GM12875 (cell line): ENCODE data around the gene SCAPER.
A peak's percentile ranks its signal among the peaks of the same experiment; 100 is the strongest.

Source experiments
- H3K4me3 ChIP-seq: one replicate; pipeline ENCODE4 v1.5.1; 2011; ENCODE audit warnings: low read depth, low read length, control low read depth
- CTCF ChIP-seq: IDR thresholded peaks from 2 replicates; pipeline ENCODE4 v1.5.1; 2011; ENCODE audit warnings: low read depth, mild to moderate bottlenecking, control low read depth, inconsistent platforms, low read length, moderate library complexity, borderline replicate concordance; ENCODE audit not compliant: insufficient read depth

SCAPER gene

GRCh38 chr15:76941636-76942035 lies 36.5 kb upstream of the SCAPER start:
- no peak overlapping the region for H3K4me3 ChIP-seq
- TF ChIP-seq CTCF, result no peak

GRCh38 chr15:76939715-76940114 lies 34.6 kb upstream of the SCAPER start:
- H3K4me3 ChIP-seq, result no peak overlapping the region
- no peak for TF ChIP-seq CTCF

GRCh38 chr15:76938752-76939151 lies 33.6 kb upstream of the SCAPER start:
- no peak for TF ChIP-seq CTCF
- no peak overlapping the region for H3K4me3 ChIP-seq

- TF ChIP-seq CTCF, result no peak
- no peak overlapping the region for H3K4me3 ChIP-seq
Measured at GRCh38 chr15:76936671-76937070, 31.5 kb upstream of the SCAPER start.

- TF ChIP-seq CTCF, result no peak
- H3K4me3 ChIP-seq, result no peak overlapping the region
Measured at GRCh38 chr15:76935620-76936019, 30.5 kb upstream of the SCAPER start.

GRCh38 chr15:76932135-76932966 lies 27.2 kb upstream of the SCAPER start:
- peak overlapping the region; percentile 53 for H3K4me3 ChIP-seq
- TF ChIP-seq CTCF, result no peak
